ENCODE results near the gene TRIM51. TPM values are rescaled to one million over a fixed set of nuclear protein-coding genes. Genes with fewer than 3 reads are reported as not detected.
"Not testable (repeated sequence)": the region's sequence is repeated elsewhere in the genome, so short reads cannot be mapped to it uniquely, and the experiment has no call there.

TRIM51 gene
- total RNA-seq, 1 donor from 2014 or later: not detected

- H3K27me3 ChIP-seq (ENCODE audit: low read depth); H3K27ac ChIP-seq (replicated peaks); H3K4me3 ChIP-seq; H3K4me1 ChIP-seq; H3K9me3 ChIP-seq (replicated peaks); DNase-seq; H3K36me3 ChIP-seq; intact Hi-C loops (cut with micrococcal nuclease): not testable (repeated sequence)
Observed at GRCh38 chr11:55884995-55885394, 1.9 kb downstream of the TRIM51 start.

- intact Hi-C loops (cut with micrococcal nuclease); H3K4me3 ChIP-seq; H3K27ac ChIP-seq (replicated peaks); H3K27me3 ChIP-seq (ENCODE audit: low read depth); H3K9me3 ChIP-seq (replicated peaks); DNase-seq; H3K36me3 ChIP-seq; H3K4me1 ChIP-seq: not testable (repeated sequence)
Observed at GRCh38 chr11:55885481-55885880, 2.4 kb downstream of the TRIM51 start.

GRCh38 chr11:55895216-55895615 is 12.1 kb downstream of the TRIM51 start:
- intact Hi-C loops (cut with micrococcal nuclease): no loop called here
- no peak overlapping the region for H3K4me3 ChIP-seq
- no peak for DNase-seq
- H3K9me3 ChIP-seq (replicated peaks): peaks cover 15% of the 10 kb centered on the region
- no peaks in the 10 kb centered on the region for H3K4me1 ChIP-seq
- H3K27me3 ChIP-seq (ENCODE audit: low read depth): no peaks in the 10 kb centered on the region
- TF ChIP-seq CTCF (IDR thresholded peaks at IDR 0.05; ENCODE audit: borderline replicate concordance): no peak
- H3K36me3 ChIP-seq: no peaks in the 10 kb centered on the region
- H3K27ac ChIP-seq (replicated peaks): no peak overlapping the region

- Histone ChIP-seq H3K9me3 (replicated peaks) (peaks cover 5% of the 10 kb centered on the region), H3K36me3 (no peaks in the 10 kb centered on the region), H3K27me3 (ENCODE audit: low read depth) (no peaks in the 10 kb centered on the region), H3K27ac (replicated peaks) (no peak overlapping the region), H3K4me1 (no peaks in the 10 kb centered on the region), H3K4me3 (no peak overlapping the region)
- no peak for DNase-seq
- intact Hi-C loops (cut with micrococcal nuclease): no loop called here
- no peak for TF ChIP-seq CTCF (IDR thresholded peaks at IDR 0.05; ENCODE audit: borderline replicate concordance)
Observed at GRCh38 chr11:55902308-55902707, 19.2 kb downstream of the TRIM51 start.

GRCh38 chr11:55914482-55914881 is 31.4 kb downstream of the TRIM51 start, which contains the start of gene OR5W2:
Gene OR5W2, minus strand, starts transcription at chr11:55914582. Its CDS starts 0 bp downstream, at chr11:55914582.
- Histone ChIP-seq H3K9me3 (replicated peaks) (no peaks in the 10 kb centered on the region), H3K36me3 (no peaks in the 10 kb centered on the region), H3K27ac (replicated peaks) (no peak within 1 kb of the TSS), H3K27me3 (ENCODE audit: low read depth) (no peaks in the 10 kb centered on the region), H3K4me3 (no peak within 1 kb of the TSS), H3K4me1 (no peaks in the 10 kb centered on the region)
- TF ChIP-seq CTCF (IDR thresholded peaks at IDR 0.05; ENCODE audit: borderline replicate concordance): no peak
- intact Hi-C loops (cut with micrococcal nuclease): no loop called here
- DNase-seq: no peak

- no peak for DNase-seq
- Histone ChIP-seq H3K36me3 (no peaks in the 10 kb centered on the region), H3K9me3 (replicated peaks) (peaks cover 2% of the 10 kb centered on the region), H3K4me3 (no peak overlapping the region), H3K27me3 (ENCODE audit: low read depth) (no peaks in the 10 kb centered on the region), H3K27ac (replicated peaks) (no peak overlapping the region), H3K4me1 (no peaks in the 10 kb centered on the region)
- intact Hi-C loops (cut with micrococcal nuclease): no loop called here
- no peak for TF ChIP-seq CTCF (IDR thresholded peaks at IDR 0.05; ENCODE audit: borderline replicate concordance)
Observed at GRCh38 chr11:55920537-55920936, 37.4 kb downstream of the TRIM51 start.

GRCh38 chr11:55936300-55936699 is 53.2 kb downstream of the TRIM51 start, which contains the start of gene OR5I1:
Gene OR5I1, minus strand, starts transcription at chr11:55936400. Its CDS starts 0 bp downstream, at chr11:55936400.
- Histone ChIP-seq H3K36me3 (no peaks in the 10 kb centered on the region), H3K27me3 (ENCODE audit: low read depth) (peaks cover 5% of the 10 kb centered on the region), H3K4me1 (no peaks in the 10 kb centered on the region), H3K4me3 (no peak within 1 kb of the TSS), H3K27ac (replicated peaks) (no peak within 1 kb of the TSS), H3K9me3 (replicated peaks) (peaks cover 11% of the 10 kb centered on the region)
- no peak for TF ChIP-seq CTCF (IDR thresholded peaks at IDR 0.05; ENCODE audit: borderline replicate concordance)
- DNase-seq: no peak
- intact Hi-C loops (cut with micrococcal nuclease): no loop called here

Data from left ventricle myocardium inferior (tissue), 1 donor.